ENCODE results near the gene ADAMTS10. TPM values are rescaled to one million over a fixed set of nuclear protein-coding genes. Genes with fewer than 3 reads are reported as not detected.

The ADAMTS10 gene
- total and polyA plus RNA-seq, 2 of the 8 experiments (the other 6 are each of a cell fraction or from before 2014, with no cell fraction given) = 6.9 to 17.4 TPM

DNA sequence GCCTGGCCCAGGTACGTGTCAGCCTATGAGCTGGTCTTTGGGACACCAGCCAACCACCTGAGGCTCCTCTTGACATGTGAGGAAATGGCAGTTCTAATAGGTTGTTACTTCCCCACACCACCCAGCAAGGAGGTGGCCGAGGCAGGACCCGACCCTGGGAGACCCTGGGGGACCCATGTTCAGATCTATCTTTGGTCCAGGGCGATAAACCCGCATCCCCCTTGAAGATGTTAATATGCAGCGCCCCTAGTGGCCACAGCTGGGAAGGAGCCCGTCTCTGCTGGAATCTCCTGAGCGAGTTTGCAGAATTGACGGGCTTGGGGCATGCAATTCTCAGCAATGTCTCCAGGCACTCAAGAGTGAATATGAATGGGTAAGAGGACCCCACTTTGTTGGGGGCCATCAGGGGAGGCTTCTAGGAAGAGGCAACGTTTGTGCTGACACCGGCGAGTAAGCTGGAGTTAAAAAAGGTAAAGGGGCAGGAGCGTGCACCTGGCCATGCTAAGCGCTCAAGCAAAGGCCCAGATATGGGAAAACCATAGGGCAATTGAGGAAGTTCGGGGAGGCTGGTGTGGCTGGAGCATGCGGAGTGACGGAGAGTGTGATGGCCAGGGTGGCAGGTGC, 31.8 kb downstream of the ADAMTS10 start:
- Histone ChIP-seq H2BK20ac (ENCODE audit: low read length) (no peak overlapping the region; the same call in 1 of the 2 replicates), H2BK120ac (replicated peaks; ENCODE audit: low read depth, low read length) (no peak overlapping the region), H2BK12ac (ENCODE audit: low read depth, low read length) (peak overlapping the region; percentile 88; the same call in 1 of the 2 replicates), H2AFZ (ENCODE audit: low read length) (no peak overlapping the region), H3K23me2 (ENCODE audit: low read depth, low read length) (peaks cover 3% of the 10 kb centered on the region; the same call in 1 of the 2 replicates), H3K27ac (ENCODE audit: low read depth, low read length) (no peak overlapping the region), H3K79me2 (ENCODE audit: control insufficient read depth in 1 of 2, insufficient read depth in 2 of 2, low read length in 2 of 2) (no peaks in the 10 kb centered on the region), H4K5ac (ENCODE audit: insufficient read length, low read depth, low read length) (no peak overlapping the region), H3K56ac (replicated peaks; ENCODE audit: insufficient read length, low read depth, low read length) (no peak overlapping the region), H4K8ac (ENCODE audit: extremely low read depth, insufficient read depth, low read length) (peak overlapping the region; percentile 28; the same call in 1 of the 2 replicates), H4K20me1 (replicated peaks in 1 of 2; ENCODE audit: control insufficient read depth in 1 of 2, insufficient read depth in 2 of 2, low read length in 2 of 2) (no peaks in the 10 kb centered on the region), H3K4me1 (replicated peaks in 1 of 4; ENCODE audit: control insufficient read depth in 3 of 4, insufficient read depth in 4 of 4, low read length in 3 of 4) (peaks cover 0 to 12% (median 2%) of the 10 kb centered on the region in 4 experiments; a peak in 3 of 7 replicates), H2BK5ac (ENCODE audit: low read depth, low read length) (no peak overlapping the region), H3K14ac (ENCODE audit: insufficient read length) (no peak overlapping the region), H3K79me1 (ENCODE audit: low read depth, low read length) (no peaks in the 10 kb centered on the region; the same call in 1 of the 2 replicates), H3K27me3 (replicated peaks in 1 of 4; ENCODE audit: control insufficient read depth in 3 of 4, extremely low read depth in 1 of 4, insufficient read depth in 3 of 4, low read length in 3 of 4) (no peaks in the 10 kb centered on the region), H3K4me2 (ENCODE audit: insufficient read depth in 1 of 2, low read depth in 2 of 2, low read length in 2 of 2) (peak overlapping the region in 1 of 2 experiments; percentile 34; a peak in 2 of 4 replicates), H2BK15ac (ENCODE audit: low read length) (no peak overlapping the region), H3K9ac (replicated peaks in 1 of 4; ENCODE audit: extremely low read depth in 1 of 4, low read depth in 3 of 4, low read length in 3 of 4) (no peak overlapping the region), H4K91ac (replicated peaks; ENCODE audit: insufficient read length, low read length) (no peak overlapping the region), H3K4ac (replicated peaks; ENCODE audit: insufficient read length, low read depth, low read length) (no peak overlapping the region), H3K9me3 (ENCODE audit: insufficient read depth in 2 of 2, low read depth in 1 of 2, low read length in 1 of 2) (no peaks in the 10 kb centered on the region), H3K36me3 (ENCODE audit: control insufficient read depth in 2 of 4, insufficient read depth in 4 of 4, low read length in 3 of 4) (no peaks in the 10 kb centered on the region), H3K23ac (ENCODE audit: insufficient read length) (no peak overlapping the region), H3K18ac (ENCODE audit: extremely low read depth, low read length) (no peak overlapping the region), H2AK5ac (ENCODE audit: low read depth, low read length) (no peak overlapping the region), H3K4me3 (ENCODE audit: extremely low read depth in 1 of 4, insufficient read depth in 2 of 4, low read depth in 3 of 4, low read length in 4 of 4) (no peak overlapping the region)
- TF ChIP-seq GABPA (IDR thresholded peaks at IDR 0.05; ENCODE audit: borderline replicate concordance, insufficient read depth, low read length) (peak; percentile 68; the same call in 1 of the 2 replicates), TBP (IDR thresholded peaks at IDR 0.05; ENCODE audit: low read depth, low read length) (no peak), POU5F1 (IDR thresholded peaks at IDR 0.05; ENCODE audit: low read depth, low read length) (peak; percentile 79; the same call in 1 of the 2 replicates), YY1 (IDR thresholded peaks at IDR 0.05; ENCODE audit: low read depth, low read length) (0 out of 2 replicates have a peak, but pooled peaks have one; percentile 25), GTF2F1 (IDR thresholded peaks at IDR 0.05; ENCODE audit: borderline replicate concordance, low read depth, low read length) (no peak), RAD21 (IDR thresholded peaks at IDR 0.05 in 1 of 2, conservative IDR thresholded peaks at IDR 0.05 in 1 of 2; ENCODE audit: low read depth in 2 of 2, low read length in 2 of 2) (peak; percentile 52 to 69), RBBP5 (IDR thresholded peaks at IDR 0.05; ENCODE audit: borderline replicate concordance, low read depth, low read length) (no peak)
- TF ChIP-seq, protein P1, sequence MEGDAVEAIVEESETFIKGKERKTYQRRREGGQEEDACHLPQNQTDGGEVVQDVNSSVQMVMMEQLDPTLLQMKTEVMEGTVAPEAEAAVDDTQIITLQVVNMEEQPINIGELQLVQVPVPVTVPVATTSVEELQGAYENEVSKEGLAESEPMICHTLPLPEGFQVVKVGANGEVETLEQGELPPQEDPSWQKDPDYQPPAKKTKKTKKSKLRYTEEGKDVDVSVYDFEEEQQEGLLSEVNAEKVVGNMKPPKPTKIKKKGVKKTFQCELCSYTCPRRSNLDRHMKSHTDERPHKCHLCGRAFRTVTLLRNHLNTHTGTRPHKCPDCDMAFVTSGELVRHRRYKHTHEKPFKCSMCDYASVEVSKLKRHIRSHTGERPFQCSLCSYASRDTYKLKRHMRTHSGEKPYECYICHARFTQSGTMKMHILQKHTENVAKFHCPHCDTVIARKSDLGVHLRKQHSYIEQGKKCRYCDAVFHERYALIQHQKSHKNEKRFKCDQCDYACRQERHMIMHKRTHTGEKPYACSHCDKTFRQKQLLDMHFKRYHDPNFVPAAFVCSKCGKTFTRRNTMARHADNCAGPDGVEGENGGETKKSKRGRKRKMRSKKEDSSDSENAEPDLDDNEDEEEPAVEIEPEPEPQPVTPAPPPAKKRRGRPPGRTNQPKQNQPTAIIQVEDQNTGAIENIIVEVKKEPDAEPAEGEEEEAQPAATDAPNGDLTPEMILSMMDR (IDR thresholded peaks at IDR 0.05; ENCODE audit: control extremely low read depth in 1 of 3, insufficient read depth in 1 of 3, low read depth in 1 of 3, low read length in 3 of 3) = peak; percentile 84 to 94 (median 84)
- ChIA-PET POLR2A (ENCODE audit: partially characterized antibody) (interaction anchor here (0.9 to 2.3 kb wide), 8 partner anchors 17 to 73 kb away, joined by 3 to 8 read pairs (median 3); partner anchors contain the start of gene ZNF414), CTCF (ENCODE audit: partially characterized antibody) (interaction anchor here (0.6 to 6.8 kb wide), 50 partner anchors 10 to 1696 kb away, joined by 3 to 83 read pairs (median 5); partner anchors contain the start of genes ANGPTL4, NFILZ and ZNF414)
- 40% methylated on average over 17 of the region's 17 CpGs; no CpG with 5 or more reads in 1 of the 2 experiments for WGBS, 2 experiments (ENCODE audit: extremely low coverage in 1 of 2, insufficient coverage in 1 of 2, insufficient read length in 1 of 2, insufficient replicate concordance in 2 of 2, low coverage in 1 of 2, low lambda C conversion rate in 2 of 2, missing lambda C conversion rate in 1 of 2)
- peak; percentile 90 for FAIRE-seq
- peak; percentile 33 to 96 for DNase-seq (ENCODE audit: low read depth in 1 of 2, low spot score in 2 of 2)
